ENCODE data around the gene NMRK1. TPM values are rescaled to one million over a fixed set of nuclear protein-coding genes. Genes with fewer than 3 reads are reported as not detected.

The NMRK1 gene
- total and polyA plus RNA-seq, 2 of the 13 experiments (the other 11 are each of a cell fraction or from before 2014, with no cell fraction given), result 9.1 to 12.9 TPM

GRCh38 chr9:75027187-75028107 is 60.5 kb downstream of the NMRK1 start (continued):
- TF ChIP-seq PBX2 (CRISPR knock-in tag; IDR thresholded peaks at IDR 0.05) (no peak), RFX5 (IDR thresholded peaks at IDR 0.05; ENCODE audit: low read depth, low read length) (no peak), PCBP1 (IDR thresholded peaks at IDR 0.05; ENCODE audit: borderline replicate concordance, low read depth, low read length) (no peak), KLF15 (CRISPR knock-in tag; IDR thresholded peaks at IDR 0.05; ENCODE audit: borderline replicate concordance) (no peak), HDAC2 (CRISPR knock-in tag; IDR thresholded peaks at IDR 0.05) (0 out of 2 replicates have a peak, but pooled peaks have one; percentile 13), CHD2 (IDR thresholded peaks at IDR 0.05; ENCODE audit: low read depth, low read length) (no peak), ZNF841 (CRISPR knock-in tag; IDR thresholded peaks at IDR 0.05; ENCODE audit: borderline replicate concordance) (no peak), ZBTB1 (CRISPR knock-in tag; IDR thresholded peaks at IDR 0.05; ENCODE audit: borderline replicate concordance) (no peak), ATAD3A (CRISPR knock-in tag; IDR thresholded peaks at IDR 0.05) (no peak), BRCA1 (CRISPR knock-in tag; IDR thresholded peaks at IDR 0.05) (no peak), ARNT2 (CRISPR knock-in tag; IDR thresholded peaks at IDR 0.05; ENCODE audit: low read depth) (no peak; the same call in 1 of the 2 replicates), ZNF160 (CRISPR knock-in tag; IDR thresholded peaks at IDR 0.05) (0 out of 2 replicates have a peak, but pooled peaks have one; percentile 13), HOXD1 (CRISPR knock-in tag; IDR thresholded peaks at IDR 0.05) (peak; percentile 21; the same call in 1 of the 2 replicates), ZNF784 (CRISPR knock-in tag; IDR thresholded peaks at IDR 0.05; ENCODE audit: borderline replicate concordance) (no peak), GRHL1 (CRISPR knock-in tag; conservative IDR thresholded peaks at IDR 0.05) (no peak), ZNF691 (CRISPR knock-in tag; IDR thresholded peaks at IDR 0.05; ENCODE audit: borderline replicate concordance, low read depth) (no peak), ELF3 (CRISPR knock-in tag; IDR thresholded peaks at IDR 0.05) (no peak), ZNF296 (CRISPR knock-in tag; conservative IDR thresholded peaks at IDR 0.05) (no peak), DMTF1 (CRISPR knock-in tag; IDR thresholded peaks at IDR 0.05) (no peak; the same call in 1 of the 2 replicates), ZNF709 (CRISPR knock-in tag; IDR thresholded peaks at IDR 0.05) (no peak; the same call in 1 of the 2 replicates), SUZ12 (IDR thresholded peaks at IDR 0.05; ENCODE audit: low read depth, low read length) (no peak), TEAD2 (CRISPR knock-in tag; IDR thresholded peaks at IDR 0.05) (no peak), HOXA5 (CRISPR knock-in tag; IDR thresholded peaks at IDR 0.05) (peak; percentile 51; the same call in 1 of the 2 replicates)

All from HepG2 (cell line).